ENCODE data around the gene SERPINF2.
"Not testable (repeated sequence)": the region's sequence is repeated elsewhere in the genome, so short reads cannot be mapped to it uniquely, and the experiment has no call there.

The SERPINF2 gene

GRCh38 chr17:1742371-1743087 lies at the start of gene SERPINF2:
Gene SERPINF2 (plus strand): TSS chr17:1742871. CDS start chr17:1744996, 2,125 bp downstream.
- no peak for DNase-seq

DNA sequence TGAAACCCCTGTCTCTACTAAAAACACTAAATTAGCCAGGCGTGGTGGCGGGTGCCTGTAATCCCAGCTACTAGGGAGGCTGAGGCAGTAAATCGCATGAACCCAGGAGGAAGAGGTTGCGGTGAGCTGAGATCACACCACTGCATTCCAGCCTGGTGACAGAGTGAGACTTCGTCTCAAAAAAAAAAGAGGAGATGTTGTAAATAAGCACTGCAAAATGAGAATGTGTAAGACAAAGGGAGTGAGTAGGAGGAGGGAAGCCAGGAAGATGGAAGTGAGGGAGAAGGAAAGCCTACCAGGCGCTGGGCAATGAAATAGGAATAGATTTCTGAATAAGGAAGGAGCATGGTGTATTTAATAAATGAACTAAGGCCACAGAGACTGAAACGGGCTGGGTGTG lies 49.3 kb upstream of the SERPINF2 start:
- DNase-seq, result no peak

- no peak for DNase-seq
Observed at GRCh38 chr17:1695365-1695764, 47.3 kb upstream of the SERPINF2 start.

DNA sequence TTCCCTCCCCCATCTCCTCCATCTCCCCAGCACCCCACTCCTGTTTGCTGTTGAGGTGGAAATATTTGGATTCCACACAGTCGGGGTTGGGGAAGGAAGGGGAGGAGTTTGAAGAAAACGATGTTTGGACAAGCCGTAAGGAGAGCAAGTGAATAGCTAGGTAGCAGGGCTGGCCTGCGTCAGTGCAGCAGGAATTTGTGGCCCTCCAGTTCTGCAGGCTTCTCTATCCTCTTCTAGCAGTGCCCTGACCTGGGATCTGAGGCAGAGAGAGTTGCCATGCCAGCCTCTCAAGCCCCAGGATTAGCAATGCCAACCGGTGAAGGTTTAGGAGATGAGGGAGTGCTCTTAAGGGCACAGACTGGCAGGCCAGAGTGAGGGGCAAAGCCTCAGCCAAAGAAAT lies 45.0 kb upstream of the SERPINF2 start:
- DNase-seq, result no peak

DNA sequence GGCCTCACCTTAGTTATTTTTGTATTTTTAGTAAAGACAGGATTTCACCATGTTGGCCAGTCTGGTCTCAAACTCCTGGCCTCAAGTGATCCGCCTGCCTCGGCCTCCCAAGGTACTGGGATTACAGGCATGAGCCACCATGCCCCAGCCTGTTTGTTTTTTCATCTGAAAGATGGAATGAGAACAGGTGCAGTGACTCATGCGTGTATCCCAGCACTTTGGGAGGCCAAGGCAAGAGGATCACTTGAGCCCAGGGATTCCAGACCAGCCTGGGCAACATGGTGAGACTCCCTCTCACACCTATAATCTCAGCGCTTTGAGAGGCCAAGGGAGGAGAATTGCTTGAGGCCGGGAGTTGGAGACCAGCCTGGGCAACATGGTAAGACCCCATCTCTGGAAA lies 42.8 kb upstream of the SERPINF2 start:
- not testable (repeated sequence) for DNase-seq

- DNase-seq, result no peak
Observed at GRCh38 chr17:1703063-1703462, 39.6 kb upstream of the SERPINF2 start.

- DNase-seq, result no peak
Observed at GRCh38 chr17:1705004-1705403, 37.7 kb upstream of the SERPINF2 start.

DNA sequence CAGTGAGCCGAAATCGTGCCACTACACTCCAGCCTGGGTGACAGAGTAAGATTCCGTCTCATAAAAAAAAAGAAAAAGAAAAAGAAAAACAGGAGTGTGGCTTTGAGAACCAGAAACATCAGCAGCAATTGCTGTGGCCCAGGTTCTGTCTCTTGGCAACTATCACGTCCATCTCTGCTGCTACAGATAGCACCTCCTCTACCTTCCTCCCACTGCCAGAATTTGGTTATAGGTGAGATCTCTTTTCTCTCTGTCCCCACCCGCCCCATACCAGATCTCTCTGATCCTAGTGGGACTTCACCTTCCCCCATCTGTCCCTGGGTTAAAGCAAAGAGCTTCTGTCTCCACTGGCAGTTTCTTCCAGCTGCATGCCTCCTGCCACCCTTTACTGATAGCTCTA lies 35.6 kb upstream of the SERPINF2 start:
- no peak for DNase-seq

- not testable (repeated sequence) for DNase-seq
Observed at GRCh38 chr17:1708791-1709346, 33.8 kb upstream of the SERPINF2 start.

- no peak for DNase-seq
Observed at GRCh38 chr17:1709403-1709951, 33.2 kb upstream of the SERPINF2 start.

DNA sequence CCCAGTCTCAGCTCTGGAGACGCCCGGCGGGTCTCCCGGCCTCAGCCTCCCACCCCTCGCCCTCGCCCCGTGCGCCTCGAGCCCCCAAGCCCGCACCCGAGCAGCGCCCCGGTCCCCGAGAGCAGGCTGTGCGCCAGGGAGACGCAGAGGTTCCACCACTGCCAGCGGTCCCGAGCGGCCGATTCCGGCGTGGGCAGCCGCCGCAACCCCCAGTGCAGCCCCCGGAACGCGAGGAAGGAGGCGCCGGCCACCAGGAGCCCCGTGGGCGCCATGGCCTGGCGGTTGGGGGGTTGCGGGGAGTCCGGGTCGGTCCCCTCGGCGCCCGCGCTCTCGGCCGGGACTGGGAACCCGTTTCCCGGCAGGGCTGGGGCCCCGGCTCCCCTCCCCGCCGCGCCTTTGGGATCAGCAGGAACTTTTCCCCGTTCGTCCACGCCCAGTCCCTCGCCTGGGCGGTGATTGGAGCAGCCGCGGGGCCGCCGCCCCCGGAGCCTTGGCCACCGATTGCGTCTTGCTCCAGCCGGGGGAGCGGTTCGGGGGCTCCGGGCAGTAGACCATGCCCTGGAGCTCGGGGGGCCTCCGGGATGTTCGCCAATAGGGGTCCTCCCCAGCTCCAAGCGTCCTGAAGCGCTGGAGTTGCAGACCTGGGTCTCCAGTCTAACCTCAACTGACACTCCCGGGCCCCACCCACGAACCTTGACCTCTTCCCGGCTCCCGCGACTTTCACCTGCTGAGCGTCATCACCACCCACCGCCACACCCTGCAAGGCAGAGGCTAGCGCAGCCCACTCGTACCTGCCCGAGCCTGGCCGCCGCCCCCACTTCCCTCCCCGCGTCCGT lies 32.5 kb upstream of the SERPINF2 start, which contains the start of gene TLCD2:
TLCD2 (minus strand) TSS at position 407 of the 836 bp plus-strand sequence; CDS start at position 272, 135 bp downstream.
- DNase-seq, result no peak

DNA sequence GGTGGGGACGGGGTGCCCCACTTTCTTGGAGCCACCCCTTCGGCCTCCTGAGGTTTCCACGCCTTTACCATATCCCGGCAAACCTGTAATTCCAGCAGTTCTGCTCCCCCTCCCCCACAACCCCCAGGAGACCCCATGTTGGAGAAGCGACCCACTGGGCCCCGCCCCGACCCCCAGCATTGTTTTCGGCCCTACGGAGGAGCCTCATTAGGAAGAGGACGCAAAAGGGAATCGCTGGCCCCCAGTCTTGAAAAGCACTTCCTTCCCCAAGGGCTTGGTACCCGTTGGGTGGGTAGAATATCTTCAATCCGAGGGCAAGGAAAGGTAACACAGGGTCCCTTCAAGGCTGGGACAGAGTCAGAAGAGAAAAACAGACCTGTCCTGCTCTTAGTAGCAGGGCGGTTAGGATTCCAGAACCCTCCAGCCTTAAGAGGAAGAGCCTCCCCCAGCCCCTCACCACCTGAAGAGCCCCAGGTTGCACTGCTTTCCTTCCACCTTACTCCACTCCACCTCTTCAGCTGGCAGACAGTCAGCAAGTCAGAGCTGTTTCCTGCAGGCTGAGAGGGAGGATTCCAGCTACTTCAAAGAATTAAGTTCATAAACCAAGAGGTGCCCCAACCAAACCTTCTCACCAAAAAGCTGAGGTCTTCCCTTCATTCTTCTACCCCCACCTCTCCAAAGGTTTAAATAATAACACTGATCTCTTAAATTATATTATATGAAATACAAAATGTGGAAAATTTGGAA lies 31.7 kb upstream of the SERPINF2 start:
- DNase-seq, result no peak

GRCh38 chr17:1711804-1712203 lies 30.9 kb upstream of the SERPINF2 start:
- DNase-seq, result no peak

DNA sequence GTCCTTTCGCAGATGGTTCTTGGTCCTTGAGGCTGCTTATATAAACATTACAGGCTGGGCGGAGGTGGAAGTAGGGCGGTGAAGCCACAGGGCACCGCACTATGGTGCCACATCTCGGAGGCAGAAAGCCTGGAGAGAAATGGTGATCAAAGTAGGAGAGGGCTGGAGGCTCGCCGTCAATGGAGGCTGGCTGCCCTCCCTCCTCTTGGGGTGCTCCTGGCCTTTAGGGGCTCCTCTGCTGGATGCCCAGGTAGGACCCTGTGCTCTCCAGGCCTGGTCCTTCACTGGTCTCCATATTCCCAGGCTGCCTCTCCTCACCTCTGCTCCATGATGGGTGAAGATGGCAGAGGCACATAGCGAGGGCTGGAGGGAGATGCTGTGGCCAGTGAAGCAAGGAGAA lies 30.4 kb upstream of the SERPINF2 start:
- DNase-seq, result no peak

DNA sequence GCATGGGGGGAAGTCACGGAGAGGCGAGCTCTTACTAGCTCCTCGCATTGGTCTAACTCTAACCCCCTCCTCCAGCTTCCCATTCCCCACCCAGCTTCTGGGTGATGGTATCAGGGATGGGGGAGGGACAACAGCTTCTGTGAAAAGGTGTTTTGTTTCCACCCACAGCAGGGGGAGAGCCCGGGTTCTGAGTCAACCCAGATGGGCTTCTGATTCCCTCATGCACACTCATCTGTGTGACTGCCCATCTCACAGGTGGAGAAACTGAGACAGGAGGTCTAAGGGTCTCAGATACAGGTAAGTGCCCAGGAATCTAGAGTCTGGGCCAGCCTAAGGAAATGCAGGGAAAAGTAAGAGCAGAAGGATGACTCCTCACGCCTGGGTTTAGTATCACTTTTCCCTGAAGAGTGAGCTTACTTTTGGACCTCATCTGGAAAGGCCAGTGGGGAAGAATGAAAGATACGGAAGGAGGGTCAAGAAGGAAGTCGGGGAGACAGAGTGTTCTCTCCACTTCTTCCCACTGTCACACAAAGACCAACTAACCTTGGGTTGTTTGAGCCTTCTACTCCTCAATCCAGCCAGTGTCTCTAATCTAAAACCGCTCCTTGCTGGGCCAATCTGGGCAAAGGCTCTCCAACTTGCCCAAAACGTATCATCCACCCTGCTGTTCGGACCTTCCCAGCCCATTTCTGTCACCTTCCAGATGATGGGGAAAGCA lies 29.4 kb upstream of the SERPINF2 start:
- no peak for DNase-seq

- DNase-seq, result peak; percentile 1
Observed at GRCh38 chr17:1713878-1714426, 28.7 kb upstream of the SERPINF2 start.

GRCh38 chr17:1714427-1714979 lies 28.2 kb upstream of the SERPINF2 start:
- no peak for DNase-seq

- no peak for DNase-seq
Observed at GRCh38 chr17:1714980-1715802, 27.5 kb upstream of the SERPINF2 start.

DNA sequence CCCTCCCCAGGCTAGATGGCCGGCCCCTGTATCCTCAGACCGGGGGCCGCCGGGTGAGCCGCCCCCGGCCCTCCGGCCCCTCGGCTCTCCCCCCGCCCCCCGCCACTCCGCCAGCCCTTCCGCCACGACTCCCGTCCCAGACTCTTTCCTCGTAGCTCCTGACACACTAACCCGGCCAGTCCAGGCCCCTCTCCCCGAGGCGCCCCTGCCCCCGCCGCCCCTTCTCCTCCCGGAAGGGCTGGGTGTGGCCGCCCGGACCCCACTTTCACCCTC lies 26.9 kb upstream of the SERPINF2 start:
- DNase-seq, result no peak

- peak; percentile 93 for DNase-seq
Observed at GRCh38 chr17:1716076-1716911, 26.4 kb upstream of the SERPINF2 start.
